ENCODE measurements around the gene ZFYVE21.

Gene ZFYVE21

GRCh38 chr14:103736546-103737431 lies 21.2 kb downstream of the ZFYVE21 start:
- H2AFZ ChIP-seq (ENCODE audit: low read depth, low read length): no peak overlapping the region
- no peaks in the 10 kb centered on the region for H3K4me1 ChIP-seq (ENCODE audit: insufficient read depth, low read length)
- DNase-seq (no peak), ATAC-seq (ENCODE audit: insufficient read depth, low read depth) (no peak)
- H3K4me3 ChIP-seq (ENCODE audit: low read depth in 1 of 2, low read length in 2 of 2): no peak overlapping the region
- H3K27me3 ChIP-seq (ENCODE audit: insufficient read depth, low read length, poor library complexity): no peaks in the 10 kb centered on the region
- H3K27ac ChIP-seq (ENCODE audit: low read length): no peak overlapping the region
- no peaks in the 10 kb centered on the region for H3K79me2 ChIP-seq (ENCODE audit: insufficient read depth, low read length)
- no peak overlapping the region for H3K4me2 ChIP-seq (ENCODE audit: insufficient read depth, low read length)
- H3K9me3 ChIP-seq (ENCODE audit: insufficient read depth, low read length, severe bottlenecking): no peaks in the 10 kb centered on the region
- no peak overlapping the region for H3K9ac ChIP-seq (ENCODE audit: low read depth, low read length)
- TF ChIP-seq EZH2 (IDR thresholded peaks at IDR 0.05; ENCODE audit: borderline replicate concordance, low read depth, low read length, severe bottlenecking) (no peak), CTCF (IDR thresholded peaks at IDR 0.05; ENCODE audit: borderline replicate concordance, extremely low read depth, low read length, poor library complexity, severe bottlenecking) (no peak)
- H3K36me3 ChIP-seq (ENCODE audit: insufficient read depth, low read length): peaks cover 16% of the 10 kb centered on the region
- H4K20me1 ChIP-seq (ENCODE audit: insufficient read depth, low read length): no peaks in the 10 kb centered on the region

DNA sequence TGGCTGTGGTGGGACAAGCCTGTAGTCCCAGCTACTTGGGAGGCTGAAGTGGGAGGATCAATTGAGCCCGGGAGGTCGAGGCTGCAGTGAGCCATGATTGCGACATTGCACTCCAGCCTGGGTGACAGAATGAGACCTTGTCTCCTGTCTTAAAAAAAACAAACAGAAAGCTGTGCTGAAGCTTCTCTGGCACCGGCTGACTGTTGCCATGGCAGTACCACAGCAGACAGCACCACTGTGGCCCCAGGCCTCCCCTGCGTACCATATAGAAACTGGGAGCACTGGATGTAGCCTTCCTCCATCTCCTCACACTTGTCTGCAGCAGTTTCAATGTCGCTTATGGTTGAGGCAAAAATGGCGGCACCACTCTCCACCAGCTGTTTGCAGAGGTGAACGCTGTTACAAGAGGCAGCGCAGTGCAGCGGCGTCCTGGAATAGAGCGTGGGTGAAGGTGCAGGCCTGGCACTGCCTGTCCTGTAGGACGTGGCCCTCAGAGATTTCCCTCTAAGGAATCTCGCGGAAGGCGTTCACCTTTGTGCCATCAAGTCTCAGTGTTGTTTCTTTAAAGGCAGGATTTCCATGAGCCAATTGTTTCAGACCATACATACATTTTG lies 21.9 kb downstream of the ZFYVE21 start:
- Histone ChIP-seq H3K27ac (ENCODE audit: low read length) (no peak overlapping the region), H3K4me2 (ENCODE audit: insufficient read depth, low read length) (no peak overlapping the region), H3K4me3 (ENCODE audit: low read depth in 1 of 2, low read length in 2 of 2) (no peak overlapping the region), H3K27me3 (ENCODE audit: insufficient read depth, low read length, poor library complexity) (no peaks in the 10 kb centered on the region), H3K9me3 (ENCODE audit: insufficient read depth, low read length, severe bottlenecking) (no peaks in the 10 kb centered on the region), H4K20me1 (ENCODE audit: insufficient read depth, low read length) (no peaks in the 10 kb centered on the region), H3K4me1 (ENCODE audit: insufficient read depth, low read length) (no peaks in the 10 kb centered on the region), H3K36me3 (ENCODE audit: insufficient read depth, low read length) (peaks cover 9% of the 10 kb centered on the region), H2AFZ (ENCODE audit: low read depth, low read length) (no peak overlapping the region), H3K9ac (ENCODE audit: low read depth, low read length) (no peak overlapping the region), H3K79me2 (ENCODE audit: insufficient read depth, low read length) (no peaks in the 10 kb centered on the region)
- DNase-seq: no peak
- TF ChIP-seq CTCF (IDR thresholded peaks at IDR 0.05; ENCODE audit: borderline replicate concordance, extremely low read depth, low read length, poor library complexity, severe bottlenecking) (no peak), EZH2 (IDR thresholded peaks at IDR 0.05; ENCODE audit: borderline replicate concordance, low read depth, low read length, severe bottlenecking) (no peak)
- no peak for ATAC-seq (ENCODE audit: insufficient read depth, low read depth)

DNA sequence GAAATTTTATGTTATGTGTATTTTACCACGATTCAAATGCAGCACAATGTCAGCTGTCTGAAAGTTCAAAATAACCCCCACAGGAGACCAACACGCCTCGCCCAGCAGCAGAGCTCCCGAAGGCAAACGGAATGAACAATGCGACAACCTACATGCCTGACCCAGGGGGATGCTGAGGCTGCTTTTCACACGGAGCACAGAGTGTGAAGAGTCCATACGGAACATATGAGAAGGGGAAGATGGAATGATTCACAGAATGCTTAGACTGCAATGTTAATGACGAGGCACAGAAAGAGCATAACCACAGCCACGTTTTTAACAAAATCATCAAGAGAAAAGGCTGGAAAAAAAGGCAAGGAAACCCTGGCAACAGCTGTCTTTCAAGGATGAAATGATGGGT lies 22.6 kb downstream of the ZFYVE21 start:
- ATAC-seq (ENCODE audit: insufficient read depth, low read depth): no peak
- Histone ChIP-seq H3K36me3 (ENCODE audit: insufficient read depth, low read length) (peaks cover 4% of the 10 kb centered on the region; the same call in 1 of the 2 replicates), H3K4me2 (ENCODE audit: insufficient read depth, low read length) (no peak overlapping the region), H2AFZ (ENCODE audit: low read depth, low read length) (no peak overlapping the region), H3K9ac (ENCODE audit: low read depth, low read length) (no peak overlapping the region), H3K9me3 (ENCODE audit: insufficient read depth, low read length, severe bottlenecking) (no peaks in the 10 kb centered on the region), H3K4me1 (ENCODE audit: insufficient read depth, low read length) (no peaks in the 10 kb centered on the region), H3K27me3 (ENCODE audit: insufficient read depth, low read length, poor library complexity) (no peaks in the 10 kb centered on the region), H3K27ac (ENCODE audit: low read length) (no peak overlapping the region), H4K20me1 (ENCODE audit: insufficient read depth, low read length) (no peaks in the 10 kb centered on the region), H3K79me2 (ENCODE audit: insufficient read depth, low read length) (no peaks in the 10 kb centered on the region), H3K4me3 (ENCODE audit: low read depth in 1 of 2, low read length in 2 of 2) (no peak overlapping the region)
- no peak for DNase-seq
- TF ChIP-seq CTCF (IDR thresholded peaks at IDR 0.05; ENCODE audit: borderline replicate concordance, extremely low read depth, low read length, poor library complexity, severe bottlenecking) (no peak), EZH2 (IDR thresholded peaks at IDR 0.05; ENCODE audit: borderline replicate concordance, low read depth, low read length, severe bottlenecking) (no peak)
